AG08396 (cell line): ENCODE data around the gene SCNN1G.
A peak's percentile ranks its signal among the peaks of the same experiment; 100 is the strongest.
"Not testable (repeated sequence)": the region's sequence is repeated elsewhere in the genome, so short reads cannot be mapped to it uniquely, and the experiment has no call there.

Experiments used
- DNase-seq: peaks from one replicate; pipeline ENCODE4 v3.0.0; 2012; ENCODE audit warnings: low spot score, mixed read lengths

The SCNN1G gene, protein sequence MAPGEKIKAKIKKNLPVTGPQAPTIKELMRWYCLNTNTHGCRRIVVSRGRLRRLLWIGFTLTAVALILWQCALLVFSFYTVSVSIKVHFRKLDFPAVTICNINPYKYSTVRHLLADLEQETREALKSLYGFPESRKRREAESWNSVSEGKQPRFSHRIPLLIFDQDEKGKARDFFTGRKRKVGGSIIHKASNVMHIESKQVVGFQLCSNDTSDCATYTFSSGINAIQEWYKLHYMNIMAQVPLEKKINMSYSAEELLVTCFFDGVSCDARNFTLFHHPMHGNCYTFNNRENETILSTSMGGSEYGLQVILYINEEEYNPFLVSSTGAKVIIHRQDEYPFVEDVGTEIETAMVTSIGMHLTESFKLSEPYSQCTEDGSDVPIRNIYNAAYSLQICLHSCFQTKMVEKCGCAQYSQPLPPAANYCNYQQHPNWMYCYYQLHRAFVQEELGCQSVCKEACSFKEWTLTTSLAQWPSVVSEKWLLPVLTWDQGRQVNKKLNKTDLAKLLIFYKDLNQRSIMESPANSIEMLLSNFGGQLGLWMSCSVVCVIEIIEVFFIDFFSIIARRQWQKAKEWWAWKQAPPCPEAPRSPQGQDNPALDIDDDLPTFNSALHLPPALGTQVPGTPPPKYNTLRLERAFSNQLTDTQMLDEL

DNA sequence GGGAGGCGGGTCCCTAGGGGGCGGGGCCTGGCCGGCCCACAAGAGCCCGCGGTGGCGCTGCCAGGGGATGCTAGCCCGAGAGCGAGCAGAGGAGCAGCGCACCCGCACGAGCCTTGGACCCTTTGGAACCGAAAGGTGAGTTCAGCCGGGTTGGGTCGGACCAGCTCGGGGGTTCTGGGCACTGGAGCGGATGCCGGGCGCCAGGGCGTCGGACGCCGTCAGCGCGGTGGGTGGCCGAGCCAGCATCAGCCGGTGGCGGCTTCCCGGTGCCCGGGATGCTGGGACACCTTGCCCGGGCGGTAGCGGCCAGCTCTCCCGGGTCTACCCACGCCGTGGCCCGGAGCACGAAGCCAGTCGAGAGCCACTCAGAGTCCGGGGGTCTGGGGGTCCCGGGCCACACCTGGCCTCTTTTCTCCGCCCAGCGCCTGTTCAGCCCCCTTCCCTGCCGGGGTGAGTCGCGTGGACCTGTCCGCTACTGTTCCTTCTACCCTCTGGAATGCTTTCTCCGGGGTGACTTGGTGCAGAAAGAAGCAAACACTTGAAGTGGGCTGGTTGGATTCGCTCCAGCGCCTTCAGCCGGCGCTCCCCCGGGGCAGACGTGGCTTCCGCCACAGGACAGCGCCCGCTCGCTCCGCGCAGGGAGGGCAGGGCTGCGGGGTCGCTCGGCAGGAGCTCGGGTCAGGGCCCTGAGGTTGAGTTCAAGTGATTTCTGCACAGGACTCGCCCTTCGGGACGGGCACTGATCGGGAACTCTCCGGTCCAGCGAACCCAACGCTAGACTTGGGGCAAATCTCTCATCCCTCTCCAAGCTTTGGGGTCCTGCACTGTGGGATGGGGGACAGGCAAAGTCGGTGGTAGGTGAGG lies at the start of gene SCNN1G:
TSS of gene SCNN1G (plus strand) at position 67 of the 864 bp plus-strand sequence. CDS start 3,527 bp downstream, outside the sequence.
- peak; percentile 26 for DNase-seq

DNA sequence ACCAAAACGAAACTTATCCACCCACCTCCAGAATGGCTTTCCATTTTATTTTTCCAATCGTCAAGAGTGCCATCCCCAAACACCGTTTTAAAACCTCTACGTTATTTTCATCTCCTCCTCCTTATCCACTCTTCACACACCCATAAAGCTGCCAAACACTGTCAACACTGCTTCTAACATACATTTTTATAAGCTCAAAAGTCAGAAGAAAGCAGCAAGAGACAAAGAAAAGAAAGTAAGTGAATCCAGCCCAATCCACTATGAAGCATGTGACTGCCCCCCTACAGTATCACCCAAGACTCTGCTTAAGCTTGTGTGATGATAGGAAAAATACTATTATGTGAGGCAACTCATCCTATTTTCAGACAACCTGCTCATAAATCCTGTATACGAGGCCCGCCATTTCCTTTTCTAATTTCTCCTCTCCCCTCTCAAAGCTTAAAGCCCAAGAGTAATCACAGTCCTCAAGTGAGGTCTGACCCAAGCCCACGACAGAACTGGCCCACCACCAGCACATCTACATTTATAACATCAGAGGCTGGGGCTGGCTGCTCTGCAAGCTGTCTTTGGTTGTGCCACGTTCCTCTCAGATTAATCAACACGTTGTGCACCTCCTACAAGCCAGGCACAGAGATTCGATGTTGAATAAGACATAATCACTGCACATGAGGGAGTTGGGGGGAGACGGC lies 49.6 kb upstream of the SCNN1G start:
- no peak for DNase-seq

DNA sequence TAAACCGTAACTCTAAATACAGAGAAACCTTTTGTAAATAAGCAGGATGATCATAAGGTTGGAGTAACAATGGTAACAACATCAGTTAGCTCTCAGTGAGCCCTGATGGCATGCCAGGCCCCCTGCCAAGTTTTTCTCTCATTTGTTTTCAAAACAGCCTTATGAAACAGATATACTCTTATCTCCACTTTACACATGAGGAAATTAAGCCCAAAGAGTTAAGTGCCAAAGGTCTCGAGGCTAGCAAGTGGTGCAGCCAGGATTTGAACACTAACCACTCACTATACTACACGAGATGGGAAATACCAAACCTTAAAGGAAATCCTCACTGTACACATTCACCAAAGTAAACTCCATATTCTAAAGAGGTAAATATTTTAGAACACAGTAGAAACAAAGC lies 48.3 kb upstream of the SCNN1G start:
- no peak for DNase-seq

DNA sequence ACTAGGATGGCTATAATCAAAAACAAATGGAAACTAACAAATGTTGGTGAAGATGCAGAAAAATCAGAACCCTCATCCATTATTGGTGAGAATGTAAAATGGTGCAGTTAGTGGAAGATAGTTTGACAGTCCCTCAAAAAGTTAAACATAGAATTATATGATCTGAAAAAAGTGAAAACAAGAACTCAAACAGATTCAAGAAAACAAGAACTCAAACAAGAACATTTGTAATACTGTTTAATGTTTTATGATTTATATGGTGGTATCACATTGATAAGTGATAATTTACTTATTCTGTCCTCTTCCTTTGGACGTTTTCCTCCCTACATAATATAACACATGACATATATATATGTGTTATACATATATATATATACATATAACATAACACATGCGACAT lies 45.3 kb upstream of the SCNN1G start:
- no peak for DNase-seq

DNA sequence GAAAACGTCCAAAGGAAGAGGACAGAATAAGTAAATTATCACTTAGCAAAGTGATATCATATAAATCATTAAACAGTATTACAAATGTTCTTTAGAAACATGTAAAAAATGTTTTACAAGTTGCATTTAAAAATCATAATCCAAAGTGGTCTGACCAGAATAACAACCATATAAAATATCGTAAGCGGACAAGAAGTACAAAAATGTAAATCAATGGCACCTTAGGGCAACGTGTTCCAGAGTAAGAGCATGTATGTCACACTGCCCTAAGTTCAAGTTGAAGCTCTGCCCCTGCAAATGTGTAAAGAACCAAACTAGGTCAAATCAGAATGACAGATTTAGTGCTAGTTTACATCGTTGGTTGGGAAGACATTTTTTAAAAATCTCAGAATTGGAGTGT lies 44.7 kb upstream of the SCNN1G start:
- no peak for DNase-seq

DNA sequence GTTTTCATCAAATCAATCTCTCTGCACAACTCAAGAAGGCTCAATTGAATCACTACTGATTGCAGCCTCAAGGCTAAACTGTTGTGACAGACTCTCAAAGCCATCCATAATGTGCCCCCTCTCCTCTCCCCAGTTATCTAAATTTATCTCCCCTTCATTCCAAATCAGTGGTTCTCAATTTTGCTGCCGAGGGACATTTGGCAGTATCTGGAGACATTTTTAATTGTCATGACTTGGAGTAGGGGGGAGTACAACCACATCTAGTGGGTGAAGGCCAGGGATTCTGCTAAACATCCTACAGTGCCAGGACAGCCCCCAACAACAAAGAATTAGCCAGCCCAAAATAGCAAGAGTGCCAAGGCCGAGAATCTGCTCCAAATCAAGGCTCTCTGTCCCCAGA lies 42.4 kb upstream of the SCNN1G start:
- DNase-seq: no peak

DNA sequence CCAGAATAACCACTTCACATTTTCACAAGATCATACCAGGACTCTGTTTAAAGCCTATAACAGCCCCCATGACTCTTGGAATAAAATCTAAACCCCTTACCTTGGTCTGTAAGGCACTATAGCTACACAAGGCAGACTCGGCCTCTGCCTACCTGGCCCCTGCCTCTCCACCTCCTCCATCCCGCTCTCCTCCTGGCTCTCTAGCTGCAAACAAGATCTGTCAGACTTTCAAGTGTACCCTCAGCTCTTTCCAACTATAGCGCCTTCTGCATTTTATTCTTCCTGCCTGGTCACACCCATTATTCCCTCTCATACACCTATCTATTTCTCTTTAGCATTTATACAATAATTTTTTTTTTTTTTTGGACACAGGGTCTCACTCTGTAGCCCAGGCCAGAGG lies 41.5 kb upstream of the SCNN1G start:
- no peak for DNase-seq

DNA sequence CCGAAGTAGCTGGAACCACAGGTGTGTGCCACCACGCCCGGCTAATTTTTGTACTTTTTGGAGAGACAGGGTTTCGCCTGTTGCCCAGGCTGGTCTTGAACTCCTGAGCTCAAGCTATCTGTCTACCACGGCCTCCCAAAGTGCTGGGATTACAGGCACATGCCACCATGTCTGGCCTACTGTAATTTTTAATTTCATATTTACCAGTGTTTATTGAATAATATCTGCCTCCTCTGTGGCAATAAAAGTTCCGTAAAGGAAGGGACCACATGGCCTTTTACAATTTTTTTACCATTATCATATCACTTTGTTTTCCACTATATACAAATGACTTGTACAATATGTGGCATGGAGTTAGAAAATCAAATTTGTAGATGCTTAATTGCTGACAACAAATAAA lies 41.0 kb upstream of the SCNN1G start:
- no peak for DNase-seq

DNA sequence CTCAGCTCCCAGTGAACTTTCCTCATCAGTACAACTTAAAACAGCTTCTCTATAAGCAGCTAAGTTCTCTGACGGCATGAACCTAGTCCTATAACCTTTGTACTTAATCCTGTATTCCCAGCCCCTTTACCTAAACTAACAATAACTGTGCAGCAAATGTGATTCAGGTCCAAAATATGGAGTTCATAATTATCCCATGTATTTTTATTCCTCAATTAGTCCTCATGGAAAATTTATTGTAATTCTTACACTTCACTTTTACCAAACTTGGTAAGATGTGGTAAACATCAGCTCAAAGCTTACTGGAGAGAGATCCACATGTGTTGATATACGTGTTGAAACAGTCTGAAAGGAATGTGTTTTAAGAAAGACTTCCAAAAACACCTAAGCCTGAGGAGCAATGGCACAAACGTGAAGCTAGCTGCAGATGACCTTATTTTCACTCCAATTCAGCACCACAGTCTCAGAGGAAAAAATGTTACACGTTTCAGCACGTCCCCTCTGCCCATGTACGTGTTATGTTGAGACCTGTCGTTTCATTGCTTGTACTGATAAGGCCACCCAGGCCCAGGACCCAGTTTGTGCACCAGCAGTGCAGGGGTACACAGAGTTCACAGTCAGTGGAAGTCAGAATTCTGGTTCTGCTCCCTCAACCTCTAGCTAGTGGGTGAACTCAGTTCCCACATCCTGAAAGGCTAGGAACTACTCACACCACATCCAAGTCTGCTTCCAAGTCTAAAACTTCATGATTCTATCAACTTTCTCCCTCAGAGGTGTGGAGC lies 40.4 kb upstream of the SCNN1G start:
- no peak for DNase-seq

DNA sequence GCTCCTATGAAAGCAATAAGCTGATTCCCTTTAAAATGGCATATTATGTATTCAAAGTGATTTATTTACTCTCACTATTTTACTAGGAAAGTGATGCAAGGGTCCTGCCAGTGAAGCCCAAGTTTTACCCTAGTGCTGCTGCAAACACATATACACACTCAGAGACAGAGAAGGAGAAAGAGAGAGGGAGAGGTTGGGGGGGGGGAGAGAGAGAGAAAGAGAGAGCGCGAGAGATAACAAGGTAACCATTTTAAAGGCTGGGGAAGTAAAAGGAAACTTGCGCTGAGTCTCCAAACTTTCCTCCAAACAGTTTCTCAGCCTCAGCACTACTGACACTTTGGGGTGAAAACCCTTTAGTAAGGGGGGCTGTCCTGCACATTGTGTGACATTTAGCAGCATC lies 39.2 kb upstream of the SCNN1G start:
- no peak for DNase-seq

DNA sequence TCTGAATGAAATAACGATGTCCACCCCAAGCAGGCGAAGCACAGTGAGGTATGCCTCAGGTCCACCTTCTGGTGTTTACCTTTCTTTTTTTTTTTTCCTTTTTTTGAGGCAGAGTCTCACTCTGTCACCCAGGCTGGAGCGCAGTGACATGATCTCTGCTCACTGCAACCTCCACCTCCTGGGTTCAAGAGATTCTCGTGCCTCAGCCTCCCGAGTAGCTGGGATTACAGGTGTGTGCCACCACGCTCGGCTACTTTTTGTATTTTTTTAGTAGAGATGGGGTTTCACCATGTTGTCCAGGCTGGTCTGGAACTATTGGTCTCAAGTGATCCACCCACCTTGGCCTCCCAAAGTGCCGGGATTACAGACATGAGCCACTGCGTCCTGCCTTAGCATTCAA lies 38.2 kb upstream of the SCNN1G start:
- DNase-seq: not testable (repeated sequence)

DNA sequence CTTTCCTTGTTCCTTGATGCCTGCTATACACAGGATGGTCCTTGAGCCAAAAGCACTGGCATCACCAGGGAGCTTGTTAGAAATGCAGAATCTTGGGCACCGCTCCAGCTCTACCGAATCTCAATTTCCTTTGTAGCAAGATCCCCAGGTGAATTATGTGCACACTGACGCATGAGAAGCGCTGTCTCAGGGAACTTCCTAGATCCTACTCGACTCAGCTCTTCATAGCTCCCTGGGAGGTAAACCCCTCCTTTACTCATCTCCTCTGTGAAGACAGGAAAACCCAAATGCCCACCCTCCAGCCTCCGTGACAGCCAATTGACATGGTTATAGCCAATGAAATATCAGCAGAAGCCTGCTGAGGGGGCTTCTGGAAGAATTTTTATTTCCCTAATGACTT lies 37.4 kb upstream of the SCNN1G start:
- DNase-seq: no peak

DNA sequence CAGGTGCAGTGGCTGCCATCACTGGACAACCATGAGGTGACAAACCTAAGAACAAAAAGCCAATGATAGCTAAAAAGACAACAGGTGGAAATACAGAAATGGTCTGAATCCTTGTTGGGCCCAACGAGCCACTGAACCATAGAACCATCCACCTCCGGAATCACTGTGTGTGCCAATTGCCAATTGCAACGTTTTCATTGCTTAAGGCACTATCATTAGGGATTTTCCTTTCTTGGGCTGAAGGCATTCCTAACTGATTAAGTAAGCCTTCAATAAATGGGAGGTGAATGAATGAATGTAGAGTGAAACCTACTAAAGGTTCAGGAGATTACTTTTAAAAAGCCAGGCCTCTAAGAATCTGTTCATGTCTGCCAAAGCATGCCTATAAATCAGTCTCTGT lies 36.9 kb upstream of the SCNN1G start:
- DNase-seq: no peak

DNA sequence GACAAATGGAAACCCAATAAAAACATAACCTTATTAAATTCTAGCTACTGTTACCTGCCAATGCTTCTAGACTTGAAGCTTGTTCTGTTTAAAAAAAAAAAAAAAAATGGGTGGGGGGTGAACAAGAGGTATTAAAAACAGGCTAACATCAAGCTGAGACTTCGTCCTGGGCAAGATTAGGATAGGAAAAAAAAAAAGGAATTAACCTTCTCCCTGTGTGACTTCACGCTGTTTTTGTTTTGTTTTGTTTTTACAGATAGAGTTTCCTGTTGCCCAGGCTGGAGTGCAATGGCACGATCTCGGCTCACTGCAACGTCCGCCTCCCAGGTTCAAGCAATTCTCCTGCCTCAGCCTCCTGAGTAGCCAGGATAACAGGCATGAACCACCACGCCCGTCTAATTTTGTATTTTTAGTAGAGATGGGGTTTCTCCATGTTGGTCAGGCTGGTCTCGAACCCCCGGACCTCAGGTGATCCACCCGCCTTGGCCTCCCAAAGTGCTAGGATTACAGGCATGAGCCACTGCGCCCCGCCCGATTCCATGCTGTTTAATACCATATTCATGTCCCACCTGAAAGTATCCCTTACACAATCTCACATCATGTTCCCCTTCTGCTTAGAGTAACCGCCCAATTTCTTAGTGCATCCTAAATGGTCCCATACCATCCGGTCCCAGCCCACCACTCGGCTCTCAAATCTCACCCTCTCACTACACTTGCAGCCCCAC lies 35.5 kb upstream of the SCNN1G start:
- DNase-seq: no peak

DNA sequence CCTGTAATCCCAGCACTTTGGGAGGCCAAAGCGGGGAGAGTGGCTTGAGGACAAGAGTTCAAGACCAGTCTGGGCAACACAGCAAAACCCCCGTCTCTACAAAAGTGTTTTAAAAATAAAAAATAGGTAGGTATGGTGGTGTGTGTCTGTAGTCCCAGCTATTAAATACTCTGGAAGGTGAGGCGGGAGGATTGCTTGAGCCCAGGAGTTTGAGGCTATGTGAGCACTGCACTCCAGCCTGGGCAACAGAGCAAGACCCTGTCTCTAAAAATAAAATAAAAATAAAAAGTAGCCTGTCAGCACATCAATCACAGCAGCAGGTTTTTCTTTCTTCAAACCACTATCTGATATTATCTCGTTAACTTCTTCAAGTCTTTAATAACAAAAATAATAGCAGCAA lies 34.9 kb upstream of the SCNN1G start:
- no peak for DNase-seq

DNA sequence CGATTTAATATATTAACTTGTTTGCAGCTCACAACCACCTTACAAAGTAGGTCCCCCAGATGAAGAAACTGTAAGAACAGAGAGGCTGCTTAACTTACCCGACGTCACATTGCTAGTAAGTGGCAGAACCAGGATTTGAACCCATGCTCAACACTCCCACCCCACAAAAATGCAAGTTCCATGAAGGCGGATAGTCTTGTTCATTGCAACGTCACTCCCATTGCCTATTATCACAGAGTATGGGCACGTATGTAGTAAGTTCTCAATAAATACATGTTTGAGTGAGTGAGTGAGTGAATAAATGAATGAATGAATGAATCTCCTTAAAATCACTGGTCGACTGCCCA lies 34.4 kb upstream of the SCNN1G start:
- no peak for DNase-seq

DNA sequence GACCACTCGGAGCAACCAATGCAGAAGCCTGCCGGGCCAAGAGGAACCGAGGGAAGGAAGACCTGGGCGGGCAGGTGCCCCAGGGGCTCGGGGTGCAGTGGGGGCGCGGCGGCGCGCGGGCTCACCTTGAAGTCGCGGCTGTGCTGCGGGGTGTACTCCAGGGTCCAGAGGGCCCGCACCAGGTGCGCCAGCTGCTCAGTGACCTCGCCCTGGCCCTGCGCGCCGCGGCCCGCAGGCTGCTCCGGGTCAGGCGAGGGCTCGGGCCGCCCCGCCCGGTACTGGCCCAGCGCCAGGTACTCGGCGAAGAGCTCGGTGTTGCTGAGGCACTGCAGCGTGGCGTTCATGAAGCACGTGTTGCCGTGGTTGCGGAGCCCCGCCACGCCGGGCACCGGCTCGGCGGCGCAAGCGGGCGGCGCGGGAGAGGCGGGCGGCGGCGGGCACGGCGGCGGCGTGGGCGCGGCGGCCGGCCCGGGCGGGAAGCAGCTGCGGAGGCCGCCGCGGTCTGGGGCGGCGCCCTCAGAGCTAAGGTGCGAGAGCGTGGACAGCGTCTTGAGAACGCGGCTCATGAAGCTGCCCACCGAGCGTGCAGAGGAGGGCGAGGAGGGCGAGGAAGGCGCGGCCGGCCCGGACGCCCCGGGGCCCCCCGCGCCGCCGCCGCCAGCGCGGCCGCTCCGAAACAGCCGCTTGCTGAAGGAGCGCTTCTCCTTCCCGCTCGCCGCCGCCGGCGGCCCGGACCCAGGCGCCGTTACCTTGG lies 33.9 kb upstream of the SCNN1G start:
- DNase-seq: peak; percentile 79

DNA sequence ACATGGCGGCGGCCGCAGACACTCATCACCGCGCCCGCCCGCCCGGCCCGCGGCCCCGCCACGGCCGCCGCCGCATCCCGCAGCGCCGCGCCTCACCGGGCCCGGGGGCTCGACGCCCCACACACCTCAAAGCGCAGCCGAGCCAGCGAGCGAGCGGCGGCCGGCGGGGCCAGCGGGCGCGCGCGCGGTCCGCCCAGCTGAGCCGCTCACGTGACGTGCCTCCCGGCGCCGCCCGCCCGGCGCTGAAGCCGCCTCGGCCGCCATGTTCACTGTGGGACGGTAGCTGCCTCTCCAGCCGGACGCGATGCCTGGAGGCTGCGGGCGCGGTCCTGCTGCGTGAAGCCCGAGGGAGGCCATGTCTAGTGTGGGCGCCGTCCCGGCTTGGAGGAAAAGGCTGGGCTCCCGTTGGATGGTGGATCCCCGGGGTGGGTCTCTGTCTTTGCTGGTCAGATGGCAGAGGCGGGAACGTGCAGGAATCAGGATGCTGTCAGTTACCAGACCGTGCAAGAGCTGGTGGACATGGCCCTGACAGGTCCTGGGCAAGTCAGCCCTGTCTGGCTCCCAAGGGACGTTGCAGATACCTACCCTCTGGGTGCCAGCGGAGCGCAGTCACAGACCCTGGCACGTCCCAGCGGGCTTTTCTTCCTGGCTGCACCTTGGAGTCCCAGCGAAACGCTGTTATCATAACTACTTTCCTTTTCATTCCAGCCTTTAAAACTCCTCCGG lies 33.1 kb upstream of the SCNN1G start, which contains the start of gene USP31:
TSS of gene USP31 (minus strand) at position 186 of the 726 bp plus-strand sequence. CDS start at position 4, 182 bp downstream.
- DNase-seq: peak; percentile 93

DNA sequence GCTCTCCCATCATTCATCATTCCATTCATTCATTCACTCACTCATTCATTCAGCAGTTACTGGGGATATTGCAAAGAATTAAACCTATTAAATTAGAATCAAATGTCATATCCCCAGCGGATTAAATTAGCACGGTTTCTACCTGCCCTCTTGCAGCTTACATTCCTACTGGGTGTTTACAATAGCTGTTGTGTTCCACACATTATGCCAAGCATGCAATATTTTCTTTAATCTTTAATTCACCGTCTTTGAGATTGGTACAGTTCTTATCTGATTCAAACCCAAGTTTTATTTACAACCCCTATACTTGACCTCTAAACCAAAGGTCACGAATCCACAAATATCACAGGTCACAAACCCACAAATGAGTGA lies 32.6 kb upstream of the SCNN1G start:
- no peak for DNase-seq
